Muscle of back (tissue), 11 donors: Measurements from ENCODE around the gene TLNRD1. TPM values are rescaled to one million over a fixed set of nuclear protein-coding genes. Genes with fewer than 3 reads are reported as not detected.

ENCODE experiments used
- DNase-seq, 3 donors: peaks; one replicate each; pipeline versions ENCODE4 v3.0.0 to v3.0.0-alpha.2; 2013
- polyA plus RNA-seq, 10 donors: library from polyadenylated mRNA; unstranded; fragments of 120-200 nt; gene quantifications; one replicate each; pipeline ENCODE4 v1.2.1, GENCODE V29; 2013; ENCODE audit not compliant: insufficient read length in 10 of 10

Gene TLNRD1
- polyA plus RNA-seq, 10 donors: 10.1 to 17.7 (median 12.2) TPM

DNA sequence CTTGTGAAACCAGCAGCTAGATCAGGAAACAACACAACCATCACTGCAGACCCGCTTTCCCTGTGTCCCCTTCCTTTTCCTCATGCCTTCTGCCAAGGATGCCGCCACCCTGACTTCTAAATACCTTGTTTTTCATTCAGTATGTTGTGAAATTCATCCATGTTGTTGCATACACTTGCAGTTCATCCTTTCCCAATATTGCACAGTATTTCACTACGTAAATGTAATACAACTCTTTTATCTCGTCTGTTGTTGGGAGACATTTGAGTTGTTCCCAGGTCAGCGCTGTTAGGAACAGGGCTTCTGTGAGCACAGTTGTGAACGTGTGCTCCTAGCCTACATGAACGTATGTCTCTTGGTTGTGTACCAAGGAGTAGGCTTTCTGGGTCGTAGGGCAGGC lies 24.2 kb downstream of the TLNRD1 start:
- no peak for DNase-seq

DNA sequence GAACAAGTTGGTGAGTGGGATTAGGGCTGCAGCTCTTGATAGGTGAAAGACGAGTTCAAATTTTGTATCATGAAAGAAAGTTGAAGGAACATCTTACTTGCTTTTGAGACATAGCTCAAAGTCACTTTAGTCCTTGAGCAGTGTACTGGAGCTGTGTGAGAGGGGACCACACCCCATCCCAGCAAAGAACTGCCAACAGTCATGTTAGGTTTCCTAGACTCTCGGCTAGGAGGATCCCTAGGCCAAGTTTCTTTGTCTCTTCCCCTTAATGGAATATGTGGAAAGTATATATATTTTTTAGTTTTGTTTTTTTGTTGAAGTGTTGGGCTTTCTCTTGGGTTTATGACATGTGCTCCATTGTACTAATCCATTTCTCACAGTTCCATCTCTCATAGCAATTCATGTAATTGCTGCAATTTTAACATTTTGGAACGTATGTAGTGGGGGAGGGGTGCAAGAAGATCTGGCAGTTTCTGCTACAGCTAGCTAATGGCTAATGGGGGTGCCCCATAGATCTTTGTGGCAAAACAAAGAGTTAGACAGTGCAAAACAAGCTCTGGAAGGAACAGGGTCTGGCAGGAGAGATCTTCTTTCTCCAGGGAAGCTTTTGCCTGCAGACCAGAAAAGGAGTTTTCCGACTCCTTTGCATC lies 25.1 kb downstream of the TLNRD1 start:
- peak in 1 of 3 donors; percentile 70 for DNase-seq

DNA sequence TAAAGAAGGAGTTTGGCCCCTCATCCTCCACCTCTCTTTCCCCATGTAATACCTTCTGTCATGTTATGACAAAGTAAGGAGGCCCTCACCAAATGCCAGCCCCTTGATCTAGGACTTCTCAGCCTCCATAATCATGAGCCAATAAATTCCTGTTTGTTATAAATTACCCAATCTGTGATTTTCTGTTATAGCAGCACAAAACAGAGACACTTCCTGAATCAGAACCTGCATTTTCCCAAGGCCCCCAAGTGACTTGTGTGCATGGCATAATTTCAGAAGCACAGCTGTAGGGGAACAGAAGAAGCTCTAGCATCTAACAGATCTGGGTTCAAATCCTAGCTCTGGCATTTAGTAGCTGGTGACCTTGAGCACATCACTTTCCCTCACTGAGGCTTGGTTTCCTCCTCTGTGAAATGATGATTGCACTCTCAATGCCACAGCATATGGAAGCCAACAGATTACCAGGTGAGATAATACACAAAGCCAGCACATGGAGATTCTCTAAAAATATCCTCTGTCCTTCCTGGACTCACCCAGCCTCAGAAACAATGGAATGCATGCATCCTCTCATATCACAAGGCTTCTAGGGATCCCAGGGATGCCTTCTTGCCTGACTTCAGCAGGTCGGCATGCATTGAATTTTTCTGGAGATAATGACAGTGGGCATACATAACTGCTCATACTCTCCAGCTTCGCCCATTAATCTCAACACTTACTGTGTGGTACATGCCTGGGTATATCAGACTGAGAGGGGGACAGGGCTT lies 26.3 kb downstream of the TLNRD1 start:
- no peak for DNase-seq

DNA sequence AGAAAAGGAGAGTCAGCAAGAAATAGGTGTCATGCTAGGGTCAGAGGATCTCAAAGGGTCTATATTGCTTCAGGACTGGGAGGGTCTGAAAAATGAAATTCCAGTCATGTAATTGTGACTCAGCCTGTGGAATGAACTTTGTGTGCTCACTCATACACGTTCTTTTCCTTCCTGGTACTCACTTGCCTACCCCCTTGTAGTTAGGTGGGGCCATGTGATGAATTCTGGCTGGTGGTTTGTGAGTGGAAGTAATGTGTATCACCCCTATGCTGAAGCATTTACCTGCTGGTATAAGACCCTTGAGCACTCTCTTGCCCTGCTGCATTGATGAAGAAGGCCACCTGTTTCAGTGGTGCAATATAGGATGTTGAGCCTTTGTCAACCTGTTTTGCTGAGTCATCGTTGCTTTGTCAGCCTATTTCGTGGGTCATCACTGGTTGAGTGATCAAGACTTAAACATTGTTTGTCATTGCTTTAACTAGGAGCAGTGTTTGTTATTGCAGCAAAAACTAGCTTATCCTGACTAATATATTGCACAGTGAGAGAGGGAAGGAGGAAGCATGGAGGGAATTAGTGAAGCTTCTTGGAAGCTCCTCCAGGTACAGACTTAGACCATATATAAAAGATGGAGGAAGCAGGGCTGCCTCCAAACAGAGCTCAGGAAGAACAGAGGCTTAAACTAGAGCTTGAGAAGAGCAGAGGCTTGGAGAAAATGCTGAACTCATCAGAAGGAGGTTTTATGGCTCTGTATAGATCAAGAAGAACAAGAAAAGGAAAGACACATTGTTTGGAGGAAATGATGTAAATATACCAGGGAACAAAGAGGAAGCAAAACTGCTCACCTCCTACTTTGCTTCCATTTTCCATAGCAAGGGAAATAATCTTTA lies 28.9 kb downstream of the TLNRD1 start:
- no peak for DNase-seq

DNA sequence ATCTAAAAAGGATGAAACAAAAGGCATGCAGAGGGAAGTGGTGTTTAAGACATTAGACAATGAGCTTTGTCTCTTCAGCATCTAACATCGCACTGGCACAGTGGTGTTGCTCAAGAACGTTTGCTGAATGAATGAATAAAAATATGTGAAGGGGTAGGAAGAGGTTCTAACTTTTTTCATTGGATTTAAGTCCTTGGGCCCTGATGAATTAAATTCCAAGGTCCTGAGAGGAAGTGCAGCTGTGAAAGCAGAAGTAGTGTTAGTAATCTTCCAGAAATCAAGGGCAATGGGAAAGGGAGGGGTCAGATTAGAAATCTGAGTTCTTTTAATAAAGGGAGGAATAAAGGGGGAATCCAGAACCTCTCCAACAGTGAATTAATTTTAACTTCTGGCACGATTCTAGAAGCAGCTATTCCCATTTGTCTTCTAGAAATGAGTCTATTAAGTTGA lies 29.6 kb downstream of the TLNRD1 start:
- DNase-seq: no peak

DNA sequence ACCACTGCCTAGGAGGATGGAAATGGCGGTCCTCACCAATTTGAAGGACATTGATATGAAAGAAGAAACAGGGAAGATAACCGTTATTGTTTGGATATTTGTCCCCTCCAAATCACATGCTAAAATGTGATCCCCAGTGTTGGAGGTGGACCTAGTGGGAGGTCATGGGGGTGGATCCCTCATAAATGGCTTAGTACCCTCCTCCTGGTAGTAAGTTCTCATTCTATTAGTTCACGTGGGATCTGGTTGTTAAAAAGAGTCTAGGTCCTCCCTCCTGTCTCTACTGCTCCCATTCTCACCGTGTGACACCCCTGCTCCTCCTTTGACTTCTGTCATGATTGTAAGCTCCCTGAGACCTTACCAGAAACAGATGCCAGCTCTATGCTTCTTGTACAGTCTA lies 30.5 kb downstream of the TLNRD1 start:
- DNase-seq: no peak

DNA sequence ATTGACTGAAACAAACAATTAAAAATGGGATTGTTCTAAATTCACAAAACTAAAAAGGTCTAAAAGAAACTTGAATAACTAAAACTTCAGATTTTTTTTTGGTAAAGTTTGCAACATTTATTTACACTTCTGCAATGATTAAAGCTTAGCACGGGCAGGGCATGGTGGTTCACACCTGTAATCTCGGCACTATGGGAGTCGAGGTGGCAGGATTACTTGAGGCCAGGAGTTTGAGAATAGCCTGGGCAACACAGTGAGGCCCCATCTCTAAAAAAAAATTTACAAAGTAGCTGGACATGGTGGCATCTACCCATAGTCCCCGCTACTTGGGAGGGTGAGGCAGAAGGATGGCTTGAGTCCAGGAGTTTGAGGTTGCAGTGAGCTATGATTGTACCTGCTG lies 31.6 kb downstream of the TLNRD1 start:
- DNase-seq: no peak

DNA sequence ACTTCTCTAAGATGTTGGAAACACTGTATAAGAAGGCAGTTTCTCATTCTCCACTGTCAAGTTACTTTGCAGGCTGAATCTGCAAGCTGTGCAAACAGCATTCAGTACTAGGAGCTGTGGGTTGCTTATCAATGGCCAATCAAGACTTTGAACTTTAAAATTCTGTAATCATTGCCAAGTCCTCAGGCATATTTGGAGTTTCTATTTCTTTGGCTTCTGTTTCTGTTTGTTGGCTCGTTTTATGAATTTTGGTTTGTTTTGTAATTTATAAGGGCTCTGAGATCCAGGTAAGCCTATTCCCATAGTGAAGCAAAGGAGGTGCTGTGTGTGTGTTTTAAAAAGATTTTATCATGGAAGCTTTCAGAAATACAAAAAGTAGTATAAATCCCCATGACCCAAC lies 32.1 kb downstream of the TLNRD1 start:
- no peak for DNase-seq

DNA sequence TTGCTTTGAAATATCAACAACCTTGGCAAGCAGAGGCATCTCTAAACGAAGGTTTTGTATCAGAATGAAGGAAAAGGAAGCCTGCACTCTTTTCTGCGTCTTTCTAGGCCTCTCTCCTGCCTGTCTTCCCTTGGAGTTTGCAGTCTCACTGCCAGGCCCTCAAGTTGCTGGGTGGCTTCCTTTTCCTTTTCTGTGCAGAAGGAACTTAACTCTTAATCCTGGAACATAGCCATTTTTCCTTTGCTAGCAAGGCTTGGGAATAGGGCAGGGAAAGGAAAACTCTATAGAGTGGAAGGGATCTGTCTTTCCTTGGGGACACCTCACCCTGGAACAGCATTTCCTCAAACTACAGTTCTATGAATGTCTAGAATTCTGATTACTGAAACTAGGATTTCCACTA lies 32.8 kb downstream of the TLNRD1 start:
- peak in 1 of 3 donors; percentile 49 for DNase-seq

DNA sequence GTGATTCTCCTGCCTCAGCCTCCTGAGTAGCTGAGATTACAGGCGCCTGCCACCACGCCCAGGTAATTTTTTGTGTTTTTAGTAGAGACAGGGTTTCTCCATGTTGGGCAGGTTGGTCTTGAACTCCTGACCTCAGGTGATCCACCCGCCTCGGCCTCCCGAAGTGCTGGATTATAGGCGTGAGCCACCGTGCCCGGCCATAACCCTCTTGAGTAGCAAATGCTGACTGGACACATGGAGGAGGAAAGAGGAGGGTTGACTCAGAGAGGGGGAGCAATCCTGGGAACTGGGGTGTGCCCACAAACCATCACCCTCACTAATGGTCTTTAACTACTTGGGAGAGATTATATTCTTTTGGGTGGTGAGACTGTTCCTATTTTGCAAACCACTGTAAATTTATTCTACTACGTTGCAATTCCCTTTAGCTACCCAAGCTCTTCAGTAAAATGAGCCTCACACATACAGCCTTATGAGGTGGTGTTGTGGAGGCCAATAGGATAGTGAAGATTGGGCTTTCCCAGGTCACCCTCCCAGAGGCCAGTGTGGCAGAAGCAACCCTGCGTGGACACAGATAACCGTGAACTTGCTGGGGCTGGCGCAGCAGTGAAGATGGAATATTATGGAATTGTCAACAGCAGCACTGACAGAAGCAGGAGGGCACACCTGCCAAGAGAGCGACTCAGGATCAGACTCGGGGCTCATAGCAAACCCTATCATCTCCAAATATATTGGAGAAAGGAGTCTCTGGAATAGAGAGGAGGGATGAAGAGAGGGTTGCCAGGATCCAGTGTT lies 37.4 kb downstream of the TLNRD1 start:
- DNase-seq: no peak

DNA sequence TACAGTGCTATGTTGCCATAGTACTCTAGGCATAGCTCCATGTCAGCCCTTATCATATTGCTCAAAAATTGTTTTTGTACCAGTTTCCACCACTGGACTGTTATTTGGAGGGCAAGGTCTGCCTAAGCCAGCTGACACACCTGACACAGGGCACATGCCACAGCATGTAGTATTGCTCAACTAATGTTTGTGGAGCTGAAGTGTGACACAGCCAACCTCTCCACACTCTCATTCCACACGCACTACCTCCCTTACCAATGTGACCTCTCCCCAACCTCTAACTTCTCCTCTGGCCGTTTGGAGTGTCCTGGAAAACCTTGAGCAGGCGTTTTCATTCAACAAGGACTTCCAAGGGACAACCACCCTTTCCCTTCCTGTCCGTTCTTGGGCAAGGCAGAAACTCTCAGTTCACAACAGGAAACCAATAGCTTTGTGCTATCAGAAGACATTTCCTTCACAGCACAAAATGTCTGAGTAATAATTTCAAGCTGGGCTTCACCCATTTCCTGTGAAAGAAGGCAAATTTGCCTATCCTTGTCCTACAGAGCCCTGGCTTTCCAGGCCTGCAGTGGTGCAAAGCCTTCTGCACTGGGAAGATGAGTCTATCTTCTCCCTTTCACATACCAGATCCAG lies 38.4 kb downstream of the TLNRD1 start:
- DNase-seq: no peak

DNA sequence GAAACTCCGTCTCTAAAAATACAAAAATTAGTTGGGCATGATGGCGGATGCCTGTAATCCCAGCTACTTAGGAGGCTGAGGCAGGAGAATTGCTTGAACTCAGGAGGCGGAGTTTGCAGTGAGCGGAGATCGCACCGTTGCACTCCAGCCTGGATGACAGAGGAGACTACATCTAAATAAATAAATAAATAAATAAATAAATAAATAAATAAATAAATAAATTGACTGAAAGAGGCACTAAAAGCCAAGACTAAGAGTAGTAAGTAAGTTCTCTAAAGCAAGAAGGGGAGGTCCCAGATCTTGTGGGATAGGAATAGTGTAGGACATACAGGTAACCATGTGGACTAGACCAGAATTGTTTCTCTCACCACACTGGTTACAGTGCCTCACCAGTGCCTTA lies 40.0 kb downstream of the TLNRD1 start:
- DNase-seq: no peak

DNA sequence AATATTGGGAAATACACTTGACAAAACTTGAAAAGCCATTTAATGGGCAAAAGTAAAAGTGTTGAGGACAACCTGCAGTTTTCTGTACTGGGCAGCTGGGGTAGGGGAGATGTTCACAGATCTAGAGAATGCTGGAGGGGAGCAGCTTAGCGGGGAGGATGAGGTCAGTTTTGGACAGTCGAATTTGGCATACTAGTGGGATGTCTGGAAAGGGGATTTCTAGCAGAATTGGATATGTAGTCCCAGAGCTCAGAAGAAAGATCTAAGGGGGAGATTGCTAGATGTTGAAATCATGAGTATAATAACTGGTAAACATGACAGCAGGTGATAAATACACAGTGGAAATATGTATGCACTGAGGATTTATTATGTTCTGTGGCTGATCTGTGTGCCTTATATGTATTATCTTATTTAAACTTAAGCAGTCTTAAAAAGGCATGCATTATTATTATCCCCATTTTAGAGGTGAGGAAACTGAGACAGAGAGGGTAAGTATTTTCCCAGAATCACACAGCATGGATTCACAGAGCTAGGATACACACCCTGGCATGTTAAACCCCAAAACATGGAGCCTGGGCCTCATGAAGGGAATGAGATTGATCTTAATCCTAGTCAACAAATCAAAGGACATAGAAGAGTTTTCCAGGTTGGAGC lies 42.7 kb downstream of the TLNRD1 start:
- peak in 2 of 3 donors; percentile 44 to 45 for DNase-seq

DNA sequence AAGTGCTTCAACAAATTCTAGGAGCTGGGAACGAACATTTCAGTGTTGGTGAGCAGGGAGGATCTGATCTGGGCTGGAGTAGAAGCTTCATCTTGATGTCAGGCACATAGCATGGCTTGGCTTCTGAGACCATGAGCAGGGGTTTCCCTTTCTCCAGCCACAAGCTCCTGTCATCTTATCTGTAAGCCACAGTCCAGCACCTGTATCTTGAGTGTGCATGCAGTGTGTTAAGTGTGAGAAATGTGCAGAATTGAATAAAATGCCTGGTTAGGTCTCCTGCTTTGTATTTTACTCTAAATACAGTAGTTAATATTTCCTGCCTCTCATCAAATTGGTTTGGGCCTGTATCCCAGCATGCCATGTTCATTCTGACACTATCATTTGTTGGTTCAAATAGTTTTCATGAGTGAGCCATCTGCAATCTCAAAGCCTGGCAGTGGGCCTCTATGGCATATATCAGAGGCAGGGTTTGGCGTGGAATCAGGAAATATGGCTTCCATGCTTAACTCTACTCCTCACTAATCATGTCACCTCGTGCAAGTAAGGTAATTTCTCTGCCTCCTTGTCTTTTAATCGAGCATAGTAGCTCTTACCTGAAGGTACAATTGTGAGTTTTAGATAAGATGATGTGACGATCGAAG lies 43.3 kb downstream of the TLNRD1 start:
- DNase-seq: no peak

DNA sequence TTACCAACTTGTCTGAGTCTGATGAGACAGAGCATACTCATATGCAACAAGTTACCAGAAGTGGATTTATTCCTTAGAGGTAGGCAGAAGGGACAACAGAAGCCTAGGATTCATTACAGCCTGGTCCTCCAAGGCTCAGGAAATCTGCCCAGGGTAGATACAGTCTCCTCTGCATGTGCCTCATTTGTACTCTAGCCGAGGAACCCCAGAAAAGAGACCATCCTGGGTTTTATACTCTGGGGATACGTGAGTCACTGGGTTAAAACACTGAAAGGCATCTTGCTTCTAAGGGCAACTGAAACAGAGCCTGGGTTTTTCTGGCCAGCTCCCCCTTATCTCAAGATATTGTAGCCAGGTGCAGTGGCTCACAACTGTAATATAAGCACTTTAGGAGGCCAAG lies 45.6 kb downstream of the TLNRD1 start:
- DNase-seq: no peak

DNA sequence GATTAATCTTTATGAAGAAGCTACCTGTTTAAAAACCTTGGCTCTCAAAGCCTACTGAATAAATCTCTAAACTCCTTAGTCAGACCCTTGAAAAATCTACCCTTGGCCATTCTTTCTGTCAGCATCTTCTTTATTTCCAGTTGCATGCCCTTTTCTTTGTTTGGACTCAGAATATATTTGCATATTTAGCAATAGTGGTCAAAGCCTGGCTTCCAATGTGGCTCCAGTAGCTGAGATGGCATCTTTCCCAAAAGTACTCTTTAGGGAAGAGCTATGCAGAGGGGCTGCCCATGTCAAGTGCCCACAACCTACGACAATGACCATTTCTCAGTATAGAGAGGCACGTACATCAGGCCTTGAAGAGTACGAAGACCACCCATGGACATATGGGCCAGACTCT lies 47.2 kb downstream of the TLNRD1 start:
- DNase-seq: no peak

DNA sequence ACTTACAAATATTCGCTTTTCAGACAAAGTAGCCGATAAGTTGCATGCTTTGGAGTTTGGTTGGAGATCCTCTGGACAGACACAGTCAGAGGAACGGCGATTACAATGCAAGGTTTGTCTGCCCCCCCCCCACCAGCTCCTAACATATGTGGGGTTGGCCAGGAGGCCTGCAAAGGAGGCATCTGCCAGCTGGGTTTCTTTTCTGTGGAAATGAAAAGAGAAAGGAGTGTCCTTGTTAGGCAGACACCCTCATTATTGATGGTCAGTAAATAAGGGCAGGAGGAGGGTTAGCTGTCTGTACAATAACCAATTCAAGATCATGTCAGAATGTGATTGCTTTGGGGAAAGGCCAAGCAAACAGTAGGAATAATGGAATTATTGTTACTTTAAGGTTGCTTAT lies 49.1 kb downstream of the TLNRD1 start:
- no peak for DNase-seq

DNA sequence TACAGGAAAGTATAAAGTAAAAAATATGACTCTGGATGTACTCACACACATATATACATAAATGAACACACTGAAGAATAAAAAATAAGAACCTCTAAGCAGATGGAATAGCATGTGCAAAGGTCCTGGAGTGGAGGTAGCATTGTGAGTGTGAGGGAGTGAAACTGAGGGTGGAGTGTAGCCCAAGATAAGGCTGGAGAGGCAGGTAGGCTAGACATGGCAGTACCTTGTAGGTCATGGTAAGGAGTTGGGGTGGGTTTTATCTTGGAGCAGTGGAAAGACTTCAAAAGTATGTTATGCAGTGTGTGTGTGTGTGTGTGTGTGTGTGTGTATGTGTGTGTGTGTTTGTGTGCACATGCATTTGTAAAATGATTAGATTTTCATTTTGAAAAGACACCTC lies 49.5 kb downstream of the TLNRD1 start:
- no peak for DNase-seq

DNA sequence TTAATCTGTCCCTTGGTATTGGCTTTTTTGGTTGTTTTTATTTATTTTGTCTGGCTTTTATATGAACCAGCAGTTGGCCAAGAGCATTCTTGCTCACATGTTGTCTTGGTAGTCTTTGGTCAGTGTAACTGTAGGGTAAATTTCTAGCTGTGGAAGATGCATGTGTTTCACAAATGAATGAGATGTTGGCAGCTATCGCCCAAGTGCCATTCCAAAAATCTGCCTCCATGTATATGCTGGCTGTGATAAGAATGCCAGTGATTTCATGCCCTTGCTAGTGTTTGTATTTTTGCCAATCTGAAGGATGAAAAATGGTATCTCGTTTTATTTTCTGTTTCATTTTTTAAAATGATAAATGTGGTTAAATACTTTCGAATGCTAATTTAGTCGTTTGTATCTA lies 50.1 kb downstream of the TLNRD1 start:
- DNase-seq: no peak

DNA sequence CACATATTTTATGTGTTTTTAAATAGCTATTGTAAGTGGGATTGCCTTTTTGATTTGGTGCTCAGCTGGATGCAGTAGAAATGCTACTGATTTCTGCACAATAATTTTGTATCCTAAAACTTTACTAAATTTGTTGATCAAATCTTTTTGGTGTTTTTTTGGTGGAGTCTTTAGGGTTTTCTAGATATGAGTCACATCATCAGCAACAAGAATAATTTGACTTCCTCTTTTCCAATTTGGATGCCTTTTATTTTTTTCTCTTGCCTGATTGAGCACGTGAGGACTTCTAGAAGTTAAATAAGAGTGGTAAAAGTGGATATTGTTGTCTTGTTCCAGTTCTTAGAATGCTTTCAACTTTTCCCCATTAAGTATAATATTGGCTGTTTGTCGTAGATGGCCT lies 51.3 kb downstream of the TLNRD1 start:
- DNase-seq: no peak
